ENCODE data around the gene CACNG4.

DNA sequence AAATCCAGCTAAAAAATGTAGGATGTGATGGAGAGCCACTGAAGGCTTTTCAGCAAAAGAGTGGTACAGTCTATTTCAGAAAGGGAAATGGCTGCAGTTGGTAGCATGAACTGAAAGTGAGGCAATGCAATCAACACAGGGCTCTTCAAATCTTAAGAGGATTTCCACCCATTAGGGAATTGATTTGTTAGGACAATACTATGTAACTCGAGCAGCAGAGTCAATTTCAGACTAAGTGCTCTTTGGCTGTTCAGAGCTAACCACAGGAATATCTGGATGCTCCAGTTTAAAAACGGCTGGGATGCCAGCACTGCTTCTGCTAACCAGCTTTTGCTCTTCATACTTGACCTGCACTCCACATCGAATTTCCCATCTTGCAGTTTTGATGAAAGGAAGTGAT, 104.5 kb downstream of the CACNG4 start:
- TF ChIP-seq POLR2A (IDR thresholded peaks at IDR 0.05; ENCODE audit: borderline replicate concordance, extremely low read depth, insufficient read depth, insufficient read length) (no peak), POLR2AphosphoS5 (IDR thresholded peaks at IDR 0.05; ENCODE audit: low read depth, low read length) (no peak), ZFX (IDR thresholded peaks at IDR 0.05) (no peak), RAD21 (IDR thresholded peaks at IDR 0.05; ENCODE audit: low read depth) (no peak)
- TF ChIP-seq, protein P1, sequence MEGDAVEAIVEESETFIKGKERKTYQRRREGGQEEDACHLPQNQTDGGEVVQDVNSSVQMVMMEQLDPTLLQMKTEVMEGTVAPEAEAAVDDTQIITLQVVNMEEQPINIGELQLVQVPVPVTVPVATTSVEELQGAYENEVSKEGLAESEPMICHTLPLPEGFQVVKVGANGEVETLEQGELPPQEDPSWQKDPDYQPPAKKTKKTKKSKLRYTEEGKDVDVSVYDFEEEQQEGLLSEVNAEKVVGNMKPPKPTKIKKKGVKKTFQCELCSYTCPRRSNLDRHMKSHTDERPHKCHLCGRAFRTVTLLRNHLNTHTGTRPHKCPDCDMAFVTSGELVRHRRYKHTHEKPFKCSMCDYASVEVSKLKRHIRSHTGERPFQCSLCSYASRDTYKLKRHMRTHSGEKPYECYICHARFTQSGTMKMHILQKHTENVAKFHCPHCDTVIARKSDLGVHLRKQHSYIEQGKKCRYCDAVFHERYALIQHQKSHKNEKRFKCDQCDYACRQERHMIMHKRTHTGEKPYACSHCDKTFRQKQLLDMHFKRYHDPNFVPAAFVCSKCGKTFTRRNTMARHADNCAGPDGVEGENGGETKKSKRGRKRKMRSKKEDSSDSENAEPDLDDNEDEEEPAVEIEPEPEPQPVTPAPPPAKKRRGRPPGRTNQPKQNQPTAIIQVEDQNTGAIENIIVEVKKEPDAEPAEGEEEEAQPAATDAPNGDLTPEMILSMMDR (IDR thresholded peaks at IDR 0.05 in 2 of 3, conservative IDR thresholded peaks at IDR 0.05 in 1 of 3; ENCODE audit: borderline replicate concordance in 1 of 3, insufficient read depth in 1 of 3, low read depth in 2 of 3, low read length in 2 of 3): no peak
- TF ChIP-seq, protein P2, sequence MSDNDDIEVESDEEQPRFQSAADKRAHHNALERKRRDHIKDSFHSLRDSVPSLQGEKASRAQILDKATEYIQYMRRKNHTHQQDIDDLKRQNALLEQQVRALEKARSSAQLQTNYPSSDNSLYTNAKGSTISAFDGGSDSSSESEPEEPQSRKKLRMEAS (IDR thresholded peaks at IDR 0.05): no peak

All from HCT116 (cell line).